Neural progenitor cell (in vitro differentiated cells): Measurements from ENCODE around the gene NES. TPM values are rescaled to one million over a fixed set of nuclear protein-coding genes. Genes with fewer than 3 reads are reported as not detected.

ENCODE experiments used
- DNase-seq: peaks from one replicate; pipeline ENCODE4 v3.0.0-alpha.2; 2016; ENCODE audit warnings: low spot score
- H2AFZ ChIP-seq: fragments of 200-600 bp; sonication (generic); replicated peaks from 2 replicates; pipeline ENCODE4 v1.6.1; 2016; ENCODE audit warnings: antibody characterized with exemption
- H3F3A ChIP-seq: fragments of 200-600 bp; sonication (generic); 2 replicates; pipeline ENCODE4 v1.6.1; 2016; ENCODE audit warnings: antibody characterized with exemption, low read depth
- H3K27ac ChIP-seq: fragments of 200-600 bp; sonication (generic); 2 replicates; pipeline ENCODE4 v1.5.1; 2016; ENCODE audit warnings: mild to moderate bottlenecking
- H3K27me3 ChIP-seq: fragments of 200-600 bp; sonication (generic); 2 replicates; pipeline ENCODE4 v1.6.1; 2016; ENCODE audit warnings: mild to moderate bottlenecking, moderate library complexity
- H3K36me3 ChIP-seq: fragments of 200-600 bp; sonication (generic); 2 replicates; pipeline ENCODE4 v1.5.1; 2016
- H3K4me1 ChIP-seq: fragments of 200-600 bp; sonication (generic); 2 replicates; pipeline ENCODE4 v1.6.1; 2016; ENCODE audit warnings: mixed run types
- H3K4me2 ChIP-seq: fragments of 200-600 bp; sonication (generic); 2 replicates; pipeline ENCODE4 v1.6.1; 2016
- H3K4me3 ChIP-seq: fragments of 200-600 bp; sonication (generic); 2 replicates; pipeline ENCODE4 v1.5.1; 2016
- H3K79me2 ChIP-seq: fragments of 200-600 bp; sonication (generic); 2 replicates; pipeline ENCODE4 v1.6.1; 2016; ENCODE audit warnings: low read depth
- H3K9ac ChIP-seq: fragments of 200-600 bp; sonication (generic); 2 replicates; pipeline ENCODE4 v1.6.1; 2016
- H3K9me3 ChIP-seq: fragments of 200-600 bp; sonication (generic); 2 replicates; pipeline ENCODE4 v1.5.1; 2016; ENCODE audit warnings: low read depth
- H4K20me1 ChIP-seq: fragments of 200-600 bp; sonication (generic); 2 replicates; pipeline ENCODE4 v1.6.1; 2016; ENCODE audit warnings: low read depth
- H3K27ac Mint-ChIP-seq: 3 replicates; pipeline ENCODE4 v1.8.0; 2021; ENCODE audit warnings: mixed read lengths
- H3K27me3 Mint-ChIP-seq: 2 replicates; pipeline ENCODE4 v1.8.0; 2022; ENCODE audit warnings: low read depth, mild to moderate bottlenecking, inconsistent platforms, moderate library complexity, mixed read lengths; ENCODE audit not compliant: insufficient read depth
- H3K36me3 Mint-ChIP-seq: 3 replicates; pipeline ENCODE4 v1.8.0; 2021; ENCODE audit warnings: mixed read lengths
- H3K4me1 Mint-ChIP-seq: 3 replicates; pipeline ENCODE4 v1.8.0; 2021; ENCODE audit warnings: mixed read lengths
- H3K4me3 Mint-ChIP-seq: 3 replicates; pipeline ENCODE4 v1.8.0; 2021; ENCODE audit warnings: mild to moderate bottlenecking, moderate library complexity, mixed read lengths
- H3K9me3 Mint-ChIP-seq: 3 replicates; pipeline ENCODE4 v1.8.0; 2020; ENCODE audit warnings: mixed read lengths
- CTCF ChIP-seq: fragments of 200-600 bp; sonication (generic); IDR thresholded peaks from 2 replicates; pipeline ENCODE4 v1.5.1; 2017; ENCODE audit warnings: antibody characterized with exemption, mild to moderate bottlenecking
- EZH2 ChIP-seq: fragments of 200-600 bp; sonication (generic); IDR thresholded peaks from 2 replicates; pipeline ENCODE4 v1.6.1; 2017; ENCODE audit warnings: antibody characterized with exemption, mild to moderate bottlenecking, moderate library complexity
- EZH2phosphoT487 ChIP-seq: fragments of 200-600 bp; sonication (generic); IDR thresholded peaks from 2 replicates; pipeline ENCODE4 v1.6.1; 2017; ENCODE audit warnings: antibody characterized with exemption
- total RNA-seq: library from RNA; depleted of rRNA; stranded (reverse); fragments of >200 nt; gene quantifications from 2 replicates; pipeline ENCODE4 v1.2.3, GENCODE V29; 2015; ENCODE audit warnings: low replicate concordance

Gene NES
- total RNA-seq, 1 donor from 2014 or later: 83.8 TPM

GRCh38 chr1:156655151-156655903 lies 21.9 kb downstream of the NES start:
- no peaks in the 10 kb centered on the region for H3K36me3 ChIP-seq
- H3K27me3 Mint-ChIP-seq: peaks cover 43% of the 10 kb centered on the region

GRCh38 chr1:156654700-156655099 lies 22.5 kb downstream of the NES start:
- Mint-ChIP-seq H3K4me1 (peaks cover 16% of the 10 kb centered on the region), H3K36me3 (no peaks in the 10 kb centered on the region), H3K27me3 (peaks cover 46% of the 10 kb centered on the region), H3K27ac (no peak overlapping the region), H3K4me3 (no peak overlapping the region), H3K9me3 (no peaks in the 10 kb centered on the region)
- DNase-seq: no peak
- peaks cover 43% of the 10 kb centered on the region for H4K20me1 ChIP-seq
- H3K9ac ChIP-seq: no peak overlapping the region
- H2AFZ ChIP-seq: no peak overlapping the region
- H3K4me1 ChIP-seq: peaks cover 7% of the 10 kb centered on the region
- H3K36me3 ChIP-seq: no peaks in the 10 kb centered on the region
- no peaks in the 10 kb centered on the region for H3K9me3 ChIP-seq
- no peaks in the 10 kb centered on the region for H3F3A ChIP-seq
- no peak for TF ChIP-seq EZH2
- TF ChIP-seq CTCF: no peak
- TF ChIP-seq EZH2phosphoT487: no peak
- H3K4me2 ChIP-seq: no peak overlapping the region
- H3K79me2 ChIP-seq: no peaks in the 10 kb centered on the region
- H3K27ac ChIP-seq: no peak overlapping the region
- H3K27me3 ChIP-seq: peaks cover 100% of the 10 kb centered on the region
- no peak overlapping the region for H3K4me3 ChIP-seq

More at GRCh38 chr1:156655151-156655903, 21.9 kb downstream of the NES start:
- H3K4me3 ChIP-seq: no peak overlapping the region
- Mint-ChIP-seq H3K4me3 (no peak overlapping the region), H3K9me3 (no peaks in the 10 kb centered on the region), H3K27ac (no peak overlapping the region), H3K4me1 (peaks cover 20% of the 10 kb centered on the region), H3K36me3 (no peaks in the 10 kb centered on the region)
- no peak overlapping the region for H2AFZ ChIP-seq
- H3K4me1 ChIP-seq: peaks cover 10% of the 10 kb centered on the region
- no peak for TF ChIP-seq CTCF
- TF ChIP-seq EZH2: no peak
- TF ChIP-seq EZH2phosphoT487: no peak
- H3F3A ChIP-seq: peaks cover 1% of the 10 kb centered on the region
- H3K79me2 ChIP-seq: no peaks in the 10 kb centered on the region
- H3K9ac ChIP-seq: no peak overlapping the region
- DNase-seq: no peak
- no peaks in the 10 kb centered on the region for H3K9me3 ChIP-seq
- H3K27ac ChIP-seq: no peak overlapping the region
- H3K27me3 ChIP-seq: peaks cover 95% of the 10 kb centered on the region
- no peak overlapping the region for H3K4me2 ChIP-seq
- peaks cover 43% of the 10 kb centered on the region for H4K20me1 ChIP-seq

GRCh38 chr1:156652992-156653355 lies 24.2 kb downstream of the NES start:
- Histone ChIP-seq H3K27me3 (peaks cover 100% of the 10 kb centered on the region), H3K9me3 (no peaks in the 10 kb centered on the region), H3K27ac (no peak overlapping the region), H3K79me2 (no peaks in the 10 kb centered on the region), H3K9ac (no peak overlapping the region), H3K4me2 (no peak overlapping the region), H3K4me1 (peaks cover 7% of the 10 kb centered on the region), H3K4me3 (no peak overlapping the region), H2AFZ (no peak overlapping the region), H4K20me1 (peaks cover 43% of the 10 kb centered on the region), H3F3A (no peaks in the 10 kb centered on the region), H3K36me3 (no peaks in the 10 kb centered on the region)
- H3K9me3 Mint-ChIP-seq: no peaks in the 10 kb centered on the region
- peaks cover 41% of the 10 kb centered on the region for H3K27me3 Mint-ChIP-seq
- TF ChIP-seq EZH2: no peak
- H3K36me3 Mint-ChIP-seq: no peaks in the 10 kb centered on the region
- H3K4me1 Mint-ChIP-seq: peaks cover 9% of the 10 kb centered on the region
- no peak overlapping the region for H3K4me3 Mint-ChIP-seq
- DNase-seq: no peak
- no peak overlapping the region for H3K27ac Mint-ChIP-seq
